Measurements from ENCODE around the gene PPM1D.
"Not testable (repeated sequence)": the region's sequence is repeated elsewhere in the genome, so short reads cannot be mapped to it uniquely, and the experiment has no call there.

PPM1D gene

GRCh38 chr17:60664022-60664421 is 64.0 kb downstream of the PPM1D start:
- no peak for DNase-seq
- Histone ChIP-seq H3K4me1 (ENCODE audit: low read length) (peaks cover 4% of the 10 kb centered on the region; the same call in 1 of the 2 replicates), H3K4me2 (ENCODE audit: low read depth, low read length) (no peak overlapping the region), H3K9ac (ENCODE audit: low read length) (no peak overlapping the region), H3K4me3 (ENCODE audit: low read length) (no peak overlapping the region), H3K9me2 (replicated peaks; ENCODE audit: insufficient read depth, low read length) (no peaks in the 10 kb centered on the region), H3K27ac (ENCODE audit: low read length) (no peak overlapping the region), H3K79me2 (ENCODE audit: low read length) (peaks cover 3% of the 10 kb centered on the region; the same call in 1 of the 2 replicates), H3K36me3 (replicated peaks; ENCODE audit: insufficient read depth, low read length) (no peaks in the 10 kb centered on the region), H3K9me3 (replicated peaks; ENCODE audit: insufficient read depth, low read length) (no peaks in the 10 kb centered on the region), H2AFZ (ENCODE audit: low read length) (no peak overlapping the region), H3F3A (ENCODE audit: insufficient read depth, low read length) (peaks cover 2% of the 10 kb centered on the region; the same call in 1 of the 2 replicates), H4K20me1 (ENCODE audit: insufficient read depth, low read length) (no peaks in the 10 kb centered on the region), H3K27me3 (replicated peaks; ENCODE audit: insufficient read depth, low read length) (no peaks in the 10 kb centered on the region)
- TF ChIP-seq EZH2 (optimal IDR thresholded peaks at IDR 0.05; ENCODE audit: low read depth, low read length) (no peak), EZH2phosphoT487 (IDR thresholded peaks at IDR 0.05; ENCODE audit: low read length) (no peak), CTCF (IDR thresholded peaks at IDR 0.05; ENCODE audit: low read length) (no peak)

- Histone ChIP-seq H3F3A (ENCODE audit: insufficient read depth, low read length) (peaks cover 3% of the 10 kb centered on the region; the same call in 1 of the 2 replicates), H3K9me2 (replicated peaks; ENCODE audit: insufficient read depth, low read length) (no peaks in the 10 kb centered on the region), H3K27ac (ENCODE audit: low read length) (no peak overlapping the region), H3K9me3 (replicated peaks; ENCODE audit: insufficient read depth, low read length) (no peaks in the 10 kb centered on the region), H3K9ac (ENCODE audit: low read length) (no peak overlapping the region), H2AFZ (ENCODE audit: low read length) (no peak overlapping the region), H3K4me1 (ENCODE audit: low read length) (peaks cover 4% of the 10 kb centered on the region; the same call in 1 of the 2 replicates), H3K79me2 (ENCODE audit: low read length) (no peaks in the 10 kb centered on the region), H3K4me3 (ENCODE audit: low read length) (no peak overlapping the region), H4K20me1 (ENCODE audit: insufficient read depth, low read length) (no peaks in the 10 kb centered on the region), H3K27me3 (replicated peaks; ENCODE audit: insufficient read depth, low read length) (no peaks in the 10 kb centered on the region), H3K36me3 (replicated peaks; ENCODE audit: insufficient read depth, low read length) (no peaks in the 10 kb centered on the region), H3K4me2 (ENCODE audit: low read depth, low read length) (no peak overlapping the region)
- no peak for TF ChIP-seq EZH2 (optimal IDR thresholded peaks at IDR 0.05; ENCODE audit: low read depth, low read length)
- DNase-seq = no peak
Measured at GRCh38 chr17:60665602-60666001, 65.6 kb downstream of the PPM1D start.

GRCh38 chr17:60668741-60669140 is 68.7 kb downstream of the PPM1D start:
- H3K9ac ChIP-seq (ENCODE audit: low read length); H3K9me2 ChIP-seq (replicated peaks; ENCODE audit: insufficient read depth, low read length); H3K4me3 ChIP-seq (ENCODE audit: low read length); H3K79me2 ChIP-seq (ENCODE audit: low read length); H3K9me3 ChIP-seq (replicated peaks; ENCODE audit: insufficient read depth, low read length); H3K36me3 ChIP-seq (replicated peaks; ENCODE audit: insufficient read depth, low read length); H2AFZ ChIP-seq (ENCODE audit: low read length); H3K4me1 ChIP-seq (ENCODE audit: low read length); H3K27ac ChIP-seq (ENCODE audit: low read length); H3K27me3 ChIP-seq (replicated peaks; ENCODE audit: insufficient read depth, low read length); H3F3A ChIP-seq (ENCODE audit: insufficient read depth, low read length); H4K20me1 ChIP-seq (ENCODE audit: insufficient read depth, low read length): not testable (repeated sequence)
- peak overlapping the region; percentile 49; the same call in 1 of the 2 replicates for H3K4me2 ChIP-seq (ENCODE audit: low read depth, low read length)
- DNase-seq = peak; percentile 51

GRCh38 chr17:60671482-60671881 is 71.5 kb downstream of the PPM1D start:
- peaks cover 4% of the 10 kb centered on the region; the same call in 1 of the 2 replicates for H3K4me1 ChIP-seq (ENCODE audit: low read length)

GRCh38 chr17:60674637-60675036 is 74.6 kb downstream of the PPM1D start:
- not testable (repeated sequence) for H3K27ac ChIP-seq (ENCODE audit: low read length); H4K20me1 ChIP-seq (ENCODE audit: insufficient read depth, low read length); H3K9me2 ChIP-seq (replicated peaks; ENCODE audit: insufficient read depth, low read length); H3K9ac ChIP-seq (ENCODE audit: low read length); H3K79me2 ChIP-seq (ENCODE audit: low read length); H3K36me3 ChIP-seq (replicated peaks; ENCODE audit: insufficient read depth, low read length); H3K27me3 ChIP-seq (replicated peaks; ENCODE audit: insufficient read depth, low read length); H2AFZ ChIP-seq (ENCODE audit: low read length); H3K4me3 ChIP-seq (ENCODE audit: low read length); H3K4me1 ChIP-seq (ENCODE audit: low read length); DNase-seq; H3F3A ChIP-seq (ENCODE audit: insufficient read depth, low read length); H3K4me2 ChIP-seq (ENCODE audit: low read depth, low read length); H3K9me3 ChIP-seq (replicated peaks; ENCODE audit: insufficient read depth, low read length)

More at GRCh38 chr17:60671482-60671881, 71.5 kb downstream of the PPM1D start:
- H3K27ac ChIP-seq (ENCODE audit: low read length) = no peak overlapping the region
- H2AFZ ChIP-seq (ENCODE audit: low read length) = no peak overlapping the region
- no peak overlapping the region for H3K4me2 ChIP-seq (ENCODE audit: low read depth, low read length)
- peaks cover 3% of the 10 kb centered on the region; the same call in 1 of the 2 replicates for H3F3A ChIP-seq (ENCODE audit: insufficient read depth, low read length)
- H3K27me3 ChIP-seq (replicated peaks; ENCODE audit: insufficient read depth, low read length) = no peaks in the 10 kb centered on the region
- no peaks in the 10 kb centered on the region for H3K9me3 ChIP-seq (replicated peaks; ENCODE audit: insufficient read depth, low read length)
- H3K4me3 ChIP-seq (ENCODE audit: low read length) = no peak overlapping the region
- DNase-seq = no peak
- H3K9ac ChIP-seq (ENCODE audit: low read length) = no peak overlapping the region
- no peaks in the 10 kb centered on the region for H3K79me2 ChIP-seq (ENCODE audit: low read length)
- no peak for TF ChIP-seq EZH2 (optimal IDR thresholded peaks at IDR 0.05; ENCODE audit: low read depth, low read length)
- no peak for TF ChIP-seq EZH2phosphoT487 (IDR thresholded peaks at IDR 0.05; ENCODE audit: low read length)
- no peak for TF ChIP-seq CTCF (IDR thresholded peaks at IDR 0.05; ENCODE audit: low read length)
- no peaks in the 10 kb centered on the region for H3K9me2 ChIP-seq (replicated peaks; ENCODE audit: insufficient read depth, low read length)
- no peaks in the 10 kb centered on the region for H4K20me1 ChIP-seq (ENCODE audit: insufficient read depth, low read length)
- H3K36me3 ChIP-seq (replicated peaks; ENCODE audit: insufficient read depth, low read length) = no peaks in the 10 kb centered on the region

All from MM.1S (cell line).